Measurements from ENCODE around the gene RANBP3.
"Not testable (repeated sequence)": the region's sequence is repeated elsewhere in the genome, so short reads cannot be mapped to it uniquely, and the experiment has no call there.

The RANBP3 gene

GRCh38 chr19:5964816-5965565 is 12.9 kb downstream of the RANBP3 start:
- no peak for DNase-seq (ENCODE audit: low spot score)

GRCh38 chr19:5963855-5964254 is 14.1 kb downstream of the RANBP3 start:
- DNase-seq (ENCODE audit: low spot score) = no peak

DNA sequence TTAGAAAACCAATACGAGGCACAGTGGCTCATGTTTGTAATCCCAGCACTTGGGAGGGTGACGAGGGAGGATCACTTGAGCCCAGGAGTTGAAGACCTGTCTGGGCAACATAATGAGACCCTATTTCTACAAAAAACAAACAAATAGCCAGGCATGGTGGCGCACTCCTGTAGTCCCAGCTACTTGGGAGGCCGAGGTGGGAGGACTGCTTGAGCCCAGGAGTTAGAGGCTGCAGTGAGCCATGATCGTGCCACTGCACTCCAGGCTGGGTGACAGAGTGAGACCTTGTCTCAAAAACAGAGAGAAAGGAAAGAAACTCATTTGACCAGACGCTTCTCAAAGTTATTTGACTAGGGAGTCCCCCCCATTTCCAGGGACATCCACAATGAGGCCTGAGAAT is 14.7 kb downstream of the RANBP3 start:
- not testable (repeated sequence) for DNase-seq (ENCODE audit: low spot score)

GRCh38 chr19:5961969-5962945 is 15.7 kb downstream of the RANBP3 start:
- DNase-seq (ENCODE audit: low spot score) = peak; percentile 84

- not testable (repeated sequence) for DNase-seq (ENCODE audit: low spot score)
These were observed 16.3 kb downstream of the RANBP3 start for GRCh38 chr19:5961641-5961968.

GRCh38 chr19:5960005-5961001 is 17.6 kb downstream of the RANBP3 start:
- no peak for DNase-seq (ENCODE audit: low spot score)

- no peak for DNase-seq (ENCODE audit: low spot score)
These were observed 18.5 kb downstream of the RANBP3 start for GRCh38 chr19:5959260-5960004.

- no peak for DNase-seq (ENCODE audit: low spot score)
These were observed 19.2 kb downstream of the RANBP3 start for GRCh38 chr19:5958851-5959122.

DNA sequence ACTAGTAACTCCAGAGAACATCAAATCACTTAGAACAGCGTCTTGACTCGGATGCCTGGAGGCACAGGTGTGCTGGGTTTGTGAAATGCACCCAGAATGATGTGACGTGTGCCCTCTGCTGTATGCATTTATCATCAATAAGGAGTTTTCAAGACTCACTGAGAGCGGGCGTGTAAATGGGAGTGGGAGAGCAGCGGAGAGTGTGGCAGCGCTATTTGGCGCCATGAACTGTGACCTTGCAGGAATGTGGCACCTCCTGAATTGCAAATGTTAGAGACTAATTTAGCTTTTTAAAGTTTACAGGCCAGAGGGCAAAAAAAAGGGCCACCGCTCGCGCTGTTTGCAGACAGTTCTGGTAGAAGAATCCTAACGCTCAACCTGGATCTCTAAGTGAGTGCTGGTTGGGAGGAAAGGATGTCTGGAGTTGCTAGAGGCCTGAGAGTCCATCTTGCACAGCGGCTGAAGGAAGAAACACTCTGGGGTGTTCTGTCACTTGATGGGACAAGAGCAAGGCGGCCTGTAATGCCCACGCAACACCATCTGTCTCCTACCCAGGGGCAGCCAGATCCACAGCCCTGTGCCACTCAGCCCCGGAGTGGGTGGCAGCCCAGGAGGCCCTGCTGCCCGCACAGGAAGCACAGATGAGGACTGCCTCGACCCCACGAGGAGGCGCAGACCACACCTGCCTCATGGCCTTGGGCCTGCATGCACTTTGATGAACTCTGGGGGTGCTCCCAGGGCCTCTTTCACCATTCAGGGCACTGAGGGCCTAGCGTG is 19.7 kb downstream of the RANBP3 start:
- no peak for DNase-seq (ENCODE audit: low spot score)

DNA sequence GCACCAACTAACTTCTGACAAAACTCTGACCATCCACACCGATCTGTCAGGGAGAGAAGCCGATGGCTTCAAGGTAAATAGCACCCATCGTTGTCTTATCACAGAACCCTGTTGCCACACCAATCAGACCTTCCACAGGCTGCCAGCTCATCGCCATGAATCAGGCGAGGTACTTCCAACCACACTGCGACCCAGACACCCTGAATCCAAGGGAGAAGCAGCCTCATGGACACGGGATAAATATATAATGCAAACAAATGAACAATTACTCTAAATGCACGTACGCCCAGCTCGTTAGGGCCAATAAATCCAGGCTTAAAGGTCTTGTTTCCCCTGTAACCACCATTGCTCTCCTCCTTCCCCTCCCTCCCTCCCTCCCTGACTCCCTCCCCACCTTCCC is 20.8 kb downstream of the RANBP3 start:
- DNase-seq (ENCODE audit: low spot score) = no peak

DNA sequence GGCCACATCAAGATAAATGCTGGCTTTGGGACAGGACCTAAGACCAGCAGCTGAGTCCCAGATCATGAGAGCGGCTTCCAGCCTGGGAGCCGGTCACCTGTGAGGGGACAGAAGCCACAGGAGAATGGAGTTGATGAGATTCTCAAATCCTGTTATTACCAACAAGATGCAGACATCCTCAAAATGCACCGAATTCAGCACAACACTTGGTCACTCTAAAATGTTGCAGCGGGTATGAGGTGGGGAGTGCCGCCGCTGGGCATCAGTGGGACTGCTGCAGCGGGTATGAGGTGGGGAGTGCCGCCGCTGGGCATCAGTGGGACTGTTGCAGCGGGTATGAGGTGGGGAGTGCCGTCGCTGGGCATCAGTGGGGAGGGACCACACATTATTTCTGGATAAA is 21.2 kb downstream of the RANBP3 start:
- no peak for DNase-seq (ENCODE audit: low spot score)

- no peak for DNase-seq (ENCODE audit: low spot score)
These were observed 21.6 kb downstream of the RANBP3 start for GRCh38 chr19:5956323-5956722.

GRCh38 chr19:5955636-5955935 is 22.4 kb downstream of the RANBP3 start:
- no peak for DNase-seq (ENCODE audit: low spot score)

DNA sequence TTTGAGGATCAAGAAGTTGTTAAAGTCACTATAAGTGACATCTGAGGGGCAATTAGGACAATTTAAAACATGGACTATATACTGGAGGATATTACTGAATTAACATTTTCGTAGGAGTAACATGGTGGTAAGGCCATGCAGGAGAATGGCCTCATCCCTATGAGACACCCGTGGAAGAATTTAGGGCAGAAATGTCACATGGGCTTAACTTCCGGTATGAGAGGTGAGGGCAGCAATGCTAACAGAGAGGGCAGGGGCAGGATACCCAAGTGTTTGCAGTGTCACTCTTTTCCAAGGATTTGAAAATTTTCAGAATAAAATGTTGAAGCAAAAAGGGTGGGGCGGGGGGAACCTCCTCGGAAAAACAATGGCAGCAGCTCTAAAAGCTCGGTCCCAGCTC is 23.6 kb downstream of the RANBP3 start:
- DNase-seq (ENCODE audit: low spot score) = no peak

DNA sequence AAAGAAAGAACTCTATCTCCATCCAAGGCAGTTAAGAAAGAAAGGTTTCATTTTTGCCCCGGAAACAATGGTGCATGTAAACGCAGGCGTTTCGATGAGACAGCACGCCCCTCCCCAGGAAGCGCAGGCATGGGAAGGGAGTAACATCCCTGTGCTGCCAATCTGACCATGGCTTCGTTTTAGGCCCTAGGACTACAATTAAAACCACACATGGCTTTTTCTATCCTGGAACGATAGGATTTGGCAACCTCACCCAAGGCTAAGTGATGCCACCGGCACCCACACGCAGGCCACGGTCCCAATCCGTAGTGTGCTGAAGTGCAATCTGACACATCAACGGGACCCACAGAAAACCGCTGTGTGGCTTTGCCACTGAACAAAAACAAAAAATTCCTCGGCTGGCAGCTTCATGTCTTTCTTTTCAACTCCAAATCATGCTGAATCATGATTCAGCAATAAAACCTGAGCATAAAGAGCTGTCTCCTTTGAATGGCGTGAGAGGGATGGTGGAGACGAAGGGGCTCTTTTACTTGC is 24.2 kb downstream of the RANBP3 start:
- no peak for DNase-seq (ENCODE audit: low spot score)

GRCh38 chr19:5953030-5953589 is 24.8 kb downstream of the RANBP3 start:
- no peak for DNase-seq (ENCODE audit: low spot score)

DNA sequence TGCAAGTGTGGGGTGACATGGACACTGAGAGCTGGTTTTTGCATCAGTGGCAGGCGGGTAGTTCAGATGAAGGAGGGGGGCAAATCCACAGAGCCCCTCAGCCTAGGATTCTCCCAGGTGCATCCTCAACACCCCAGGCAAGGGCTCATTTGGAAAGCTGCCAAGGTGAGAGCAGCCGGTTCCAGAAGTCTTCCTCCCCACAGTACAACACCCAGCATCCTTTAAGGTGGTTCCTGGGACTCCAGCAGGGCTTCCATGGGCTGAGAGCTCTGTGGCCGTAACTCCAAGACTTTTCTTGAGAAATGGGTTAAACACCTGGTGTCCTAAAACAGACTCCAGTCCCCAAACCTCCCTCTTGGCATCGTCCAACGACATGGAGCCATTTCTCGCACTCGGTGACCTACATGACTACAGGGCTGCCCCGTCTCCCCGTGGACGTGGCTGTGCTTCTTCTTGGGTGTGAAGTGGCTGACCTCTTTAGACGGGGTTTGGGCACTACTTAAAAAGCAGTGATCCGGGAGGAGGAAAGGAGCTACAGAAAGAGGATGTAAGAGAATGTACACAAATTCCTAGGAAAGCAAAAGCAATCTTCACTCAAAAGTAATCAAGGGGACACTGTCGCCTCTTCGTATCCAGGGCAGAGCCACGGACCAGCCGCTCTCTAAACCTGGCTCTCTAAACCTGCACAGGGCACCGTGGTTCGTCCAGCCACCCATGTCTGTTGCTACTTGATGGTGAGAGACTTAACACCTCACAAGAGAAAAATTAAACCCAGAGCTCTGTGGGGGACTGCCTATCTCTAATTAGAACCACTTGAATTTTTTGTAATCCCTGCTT is 25.5 kb downstream of the RANBP3 start:
- no peak for DNase-seq (ENCODE audit: low spot score)

DNA sequence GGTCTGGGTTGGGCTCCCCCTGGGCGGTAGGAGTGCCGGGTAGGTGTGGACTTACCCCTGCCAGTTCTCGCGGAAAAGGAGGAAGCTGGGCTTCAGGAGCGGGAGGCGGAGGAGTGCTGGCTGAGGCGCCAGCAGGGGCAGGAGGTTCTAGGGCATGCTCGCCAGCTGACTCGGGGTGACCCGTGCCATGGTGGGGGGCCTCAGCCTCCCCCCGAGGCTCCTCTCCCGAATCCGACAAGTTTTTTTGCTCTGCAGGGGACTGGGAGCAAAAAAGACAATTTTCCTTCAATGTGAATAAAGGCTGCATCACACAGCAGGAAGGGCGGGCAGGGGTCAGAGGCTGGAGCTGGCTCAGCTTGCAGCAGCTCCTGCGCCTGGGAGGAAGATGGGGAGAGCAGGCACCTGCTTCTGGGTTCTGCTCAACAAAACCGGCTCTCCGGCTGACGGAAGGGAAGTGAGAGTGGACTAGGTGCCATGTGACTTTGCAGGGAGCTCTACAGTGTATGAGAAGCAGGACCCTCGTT is 26.5 kb downstream of the RANBP3 start:
- DNase-seq (ENCODE audit: low spot score) = no peak

DNA sequence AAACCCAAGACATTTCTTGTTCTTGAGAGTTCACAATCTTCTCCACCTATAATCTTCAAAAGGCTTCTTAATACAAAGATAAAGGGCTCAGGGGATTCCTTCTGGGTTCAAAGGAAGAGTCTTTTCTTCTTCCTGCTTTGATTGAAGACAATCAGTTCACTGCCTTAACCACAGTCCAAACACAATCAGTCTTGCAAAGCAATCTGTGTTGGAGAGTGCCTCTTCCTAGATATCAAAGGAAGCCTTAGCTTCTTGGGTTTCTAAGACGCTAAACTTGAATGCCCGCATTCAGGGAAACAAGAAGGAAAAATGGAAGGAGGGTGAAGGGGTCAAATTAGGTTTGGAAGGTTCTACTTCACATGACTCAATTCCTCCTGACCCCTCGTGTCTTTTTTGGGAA is 27.2 kb downstream of the RANBP3 start:
- no peak for DNase-seq (ENCODE audit: low spot score)

All from HuH-7 (cell line).